Measurements from ENCODE around the gene HEPACAM2.

The HEPACAM2 gene

DNA sequence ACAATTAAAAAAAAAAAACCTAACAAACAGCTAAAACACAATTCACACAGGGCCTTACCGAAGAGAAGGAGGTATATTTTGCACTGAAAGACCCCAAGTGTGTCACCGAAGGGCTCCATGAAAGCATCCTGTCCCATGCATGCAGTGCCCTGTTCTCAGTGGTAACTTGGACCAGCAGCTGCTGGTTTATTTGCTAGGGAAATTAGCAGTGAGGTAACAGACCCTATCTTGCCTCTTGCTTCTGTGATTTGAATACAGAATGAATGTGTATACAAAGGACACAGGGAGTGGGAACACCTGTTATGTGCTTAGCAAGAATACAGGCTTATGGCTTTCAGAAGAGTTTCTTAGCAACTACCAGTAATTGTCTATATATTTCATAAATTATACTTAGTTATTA lies at the start of gene HEPACAM2:
TSS of gene HEPACAM2 (minus strand) at position 160 of the 400 bp plus-strand sequence.
- no peaks in the 10 kb centered on the region for H3K36me3 ChIP-seq (ENCODE audit: insufficient read depth, low read length)
- H3K4me3 ChIP-seq (ENCODE audit: low read length), result no peak within 1 kb of the TSS
- H2AFZ ChIP-seq (ENCODE audit: low read depth, low read length), result no peak within 1 kb of the TSS
- peaks cover 2% of the 10 kb centered on the region for H3K4me1 ChIP-seq (ENCODE audit: insufficient read depth, low read length)
- H3K9me3 ChIP-seq (ENCODE audit: low read length), result no peaks in the 10 kb centered on the region
- peaks cover 10% of the 10 kb centered on the region for H3K27me3 ChIP-seq (ENCODE audit: insufficient read depth, low read length)

DNA sequence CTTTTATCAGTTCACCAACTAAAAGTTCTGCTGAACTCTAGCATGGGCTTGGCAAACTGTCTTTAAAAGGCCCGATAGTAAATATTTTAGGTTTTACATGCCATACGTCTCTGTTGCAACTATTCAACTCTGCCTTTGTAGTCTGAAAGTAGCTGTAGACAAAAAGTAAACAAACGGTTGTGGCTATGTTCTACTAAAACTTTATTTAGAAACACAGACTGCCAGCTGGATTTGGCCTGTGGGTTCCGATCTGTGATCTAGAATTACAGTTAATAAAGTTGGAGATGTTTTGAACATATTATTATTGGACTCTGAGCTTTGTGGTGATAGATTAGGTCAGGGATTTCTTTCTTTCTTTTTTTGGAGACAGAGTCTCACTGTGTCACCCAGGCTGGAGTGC lies 39.0 kb upstream of the HEPACAM2 start:
- H3K36me3 ChIP-seq (ENCODE audit: insufficient read depth, low read length), result peaks cover 6% of the 10 kb centered on the region
- H3K27me3 ChIP-seq (ENCODE audit: insufficient read depth, low read length), result no peaks in the 10 kb centered on the region
- H2AFZ ChIP-seq (ENCODE audit: low read depth, low read length), result no peak overlapping the region
- no peak overlapping the region for H3K4me3 ChIP-seq (ENCODE audit: low read length)
- H3K9me3 ChIP-seq (ENCODE audit: low read length), result no peaks in the 10 kb centered on the region
- no peaks in the 10 kb centered on the region for H3K4me1 ChIP-seq (ENCODE audit: insufficient read depth, low read length)

DNA sequence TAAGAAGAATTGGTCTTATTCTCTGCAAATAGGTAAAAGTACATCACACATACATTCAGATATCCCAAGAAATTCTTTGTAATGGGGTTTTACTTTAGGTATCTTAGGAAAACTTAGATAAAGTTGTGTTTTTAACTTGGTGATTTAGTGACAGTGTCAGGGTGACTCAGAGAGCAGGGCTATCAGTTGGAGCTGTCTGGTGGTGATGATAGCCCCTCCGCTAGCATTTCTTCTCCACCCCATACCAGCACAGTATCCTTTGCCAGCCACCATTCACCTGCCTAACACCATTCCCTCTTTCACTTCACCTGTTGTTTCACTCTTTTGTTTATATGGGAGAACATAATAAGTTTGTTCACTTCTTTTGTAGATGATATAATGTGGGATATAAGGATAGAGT lies 36.3 kb upstream of the HEPACAM2 start:
- Histone ChIP-seq H3K4me3 (ENCODE audit: low read length) (no peak overlapping the region), H3K4me1 (ENCODE audit: insufficient read depth, low read length) (no peaks in the 10 kb centered on the region)

DNA sequence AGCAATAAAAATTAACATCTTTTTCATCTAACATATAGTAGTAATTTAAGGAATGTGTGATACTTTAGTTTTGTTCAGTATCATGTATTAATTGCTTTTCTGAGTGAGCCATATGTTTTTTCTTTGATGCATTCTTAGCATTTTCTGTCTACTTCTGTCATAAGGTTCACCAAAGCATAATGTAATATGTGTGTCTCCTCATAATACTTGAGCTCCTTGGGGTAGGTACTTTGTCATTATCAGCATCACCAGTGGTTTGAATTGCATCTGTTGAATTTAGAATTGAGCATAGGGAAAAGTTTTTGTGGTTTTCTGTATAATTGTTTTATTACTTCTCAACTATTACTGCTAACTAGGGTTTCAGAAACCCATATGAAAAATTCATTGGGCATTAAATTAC lies 32.4 kb upstream of the HEPACAM2 start:
- H3K27me3 ChIP-seq (ENCODE audit: insufficient read depth, low read length), result no peaks in the 10 kb centered on the region
- no peaks in the 10 kb centered on the region for H3K9me3 ChIP-seq (ENCODE audit: low read length)
- H3K36me3 ChIP-seq (ENCODE audit: insufficient read depth, low read length), result peaks cover 8% of the 10 kb centered on the region

More for the DNA sequence above, 36.3 kb upstream of the HEPACAM2 start:
- Histone ChIP-seq H3K36me3 (ENCODE audit: insufficient read depth, low read length) (peaks cover 6% of the 10 kb centered on the region), H3K27me3 (ENCODE audit: insufficient read depth, low read length) (no peaks in the 10 kb centered on the region), H2AFZ (ENCODE audit: low read depth, low read length) (no peak overlapping the region), H3K9me3 (ENCODE audit: low read length) (no peaks in the 10 kb centered on the region)

DNA sequence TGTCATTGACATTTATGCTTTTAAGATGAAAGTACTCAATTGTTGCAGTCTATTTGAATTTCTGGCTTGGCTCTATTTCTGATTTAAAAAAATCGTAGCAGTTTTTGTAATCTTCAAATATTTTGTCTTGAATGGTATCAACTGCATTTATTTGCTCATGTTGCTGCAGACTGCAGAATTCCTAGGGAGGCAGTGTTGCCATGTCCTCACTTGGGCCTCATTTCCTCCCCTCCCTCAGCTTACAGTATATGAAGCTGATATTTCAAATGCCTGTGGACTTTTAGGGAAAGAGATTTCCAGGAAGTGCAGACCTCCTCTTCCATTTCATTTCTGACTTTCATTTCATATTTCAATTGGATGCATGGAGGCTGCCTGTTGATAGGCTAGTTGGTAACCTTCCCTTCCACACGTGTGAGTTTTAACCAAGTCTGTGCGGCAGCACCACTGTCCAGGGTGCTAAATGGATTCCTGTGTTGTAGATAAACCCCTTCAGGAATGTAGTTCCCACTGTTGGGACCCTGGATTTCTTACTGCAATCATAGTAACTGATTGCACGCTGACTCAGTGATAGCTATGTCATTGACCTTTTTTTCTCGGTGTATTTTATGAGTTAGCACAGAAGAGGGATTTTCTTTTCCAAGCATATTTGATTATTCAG lies 23.4 kb upstream of the HEPACAM2 start:
- H3K4me1 ChIP-seq (ENCODE audit: insufficient read depth, low read length), result peaks cover 4% of the 10 kb centered on the region
- H2AFZ ChIP-seq (ENCODE audit: low read depth, low read length), result no peak overlapping the region
- H3K36me3 ChIP-seq (ENCODE audit: insufficient read depth, low read length), result peaks cover under 1% of the 10 kb centered on the region
- H3K9me3 ChIP-seq (ENCODE audit: low read length), result no peaks in the 10 kb centered on the region
- H3K27me3 ChIP-seq (ENCODE audit: insufficient read depth, low read length), result no peaks in the 10 kb centered on the region
- no peak overlapping the region for H3K4me3 ChIP-seq (ENCODE audit: low read length)

More for the DNA sequence above, 32.4 kb upstream of the HEPACAM2 start:
- H3K4me3 ChIP-seq (ENCODE audit: low read length), result no peak overlapping the region
- no peaks in the 10 kb centered on the region for H3K4me1 ChIP-seq (ENCODE audit: insufficient read depth, low read length)
- no peak overlapping the region for H2AFZ ChIP-seq (ENCODE audit: low read depth, low read length)

DNA sequence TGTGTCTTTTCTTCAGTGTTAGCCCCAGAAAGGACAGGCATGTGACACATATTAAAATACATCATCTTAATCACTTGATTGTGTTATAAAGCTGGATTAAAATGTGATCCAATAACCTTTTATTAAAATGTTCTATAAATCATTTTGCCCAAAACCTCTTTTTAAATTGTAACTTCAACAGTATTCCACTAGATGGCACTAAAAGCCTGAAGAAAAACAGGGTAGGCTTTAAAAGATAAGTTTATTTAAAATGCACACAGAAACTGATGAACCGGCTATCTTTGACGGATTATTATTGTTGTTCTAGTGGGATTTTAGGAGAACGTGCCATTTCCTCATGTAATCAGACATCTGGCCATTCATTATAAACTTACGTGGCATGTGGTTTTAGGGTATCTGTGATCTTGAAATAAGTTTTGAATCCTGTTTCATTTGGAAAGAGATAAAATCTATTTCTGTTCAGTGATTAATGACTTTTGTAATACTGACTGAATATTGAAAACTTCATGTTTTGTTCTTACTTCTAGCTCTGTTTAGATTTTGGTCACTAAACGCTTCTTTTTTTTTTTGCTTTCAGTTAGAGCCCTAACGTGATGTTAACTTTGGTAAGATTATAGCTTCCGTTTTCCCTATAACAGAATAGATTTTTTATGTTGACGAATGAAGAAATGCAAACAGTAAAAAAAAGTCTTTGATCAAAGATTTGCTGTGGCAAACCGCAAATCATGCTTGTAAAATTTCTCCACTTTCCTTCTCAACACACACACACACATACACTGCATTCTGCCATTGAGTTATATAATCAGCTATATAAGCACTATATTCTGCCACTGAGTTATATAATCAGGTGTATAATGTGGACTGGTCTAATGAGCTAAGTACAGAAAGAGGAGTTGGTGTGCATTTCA lies 19.5 kb upstream of the HEPACAM2 start:
- Histone ChIP-seq H3K4me3 (ENCODE audit: low read length) (no peak overlapping the region), H3K36me3 (ENCODE audit: insufficient read depth, low read length) (peaks cover 3% of the 10 kb centered on the region), H3K9me3 (ENCODE audit: low read length) (no peaks in the 10 kb centered on the region)

DNA sequence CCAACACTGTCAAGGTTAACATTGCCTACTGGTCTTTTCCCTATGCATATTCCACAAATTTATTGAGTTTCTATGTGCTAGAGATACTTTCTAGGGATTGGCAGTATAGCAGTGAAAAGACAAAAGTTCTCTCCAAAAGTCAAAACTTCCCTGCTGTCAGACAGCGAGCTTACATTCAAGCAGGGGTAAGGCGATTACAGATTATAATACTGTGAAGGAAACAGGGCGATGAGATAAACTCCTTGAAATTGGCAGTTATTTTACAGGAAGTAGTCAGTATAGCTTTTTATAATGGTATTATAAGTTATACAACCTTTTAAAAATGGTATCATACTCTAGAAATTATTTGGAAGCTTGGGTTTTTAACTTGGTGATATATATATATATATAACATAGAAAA lies 15.8 kb upstream of the HEPACAM2 start:
- H3K9me3 ChIP-seq (ENCODE audit: low read length), result no peaks in the 10 kb centered on the region
- H2AFZ ChIP-seq (ENCODE audit: low read depth, low read length), result no peak overlapping the region
- H3K4me3 ChIP-seq (ENCODE audit: low read length), result no peak overlapping the region
- peaks cover 4% of the 10 kb centered on the region for H3K4me1 ChIP-seq (ENCODE audit: insufficient read depth, low read length)
- H3K27me3 ChIP-seq (ENCODE audit: insufficient read depth, low read length), result no peaks in the 10 kb centered on the region
- peaks cover 3% of the 10 kb centered on the region for H3K36me3 ChIP-seq (ENCODE audit: insufficient read depth, low read length)

More for the DNA sequence above, 19.5 kb upstream of the HEPACAM2 start:
- peaks cover 4% of the 10 kb centered on the region for H3K4me1 ChIP-seq (ENCODE audit: insufficient read depth, low read length)
- H2AFZ ChIP-seq (ENCODE audit: low read depth, low read length), result peak overlapping the region; percentile 17
- no peaks in the 10 kb centered on the region for H3K27me3 ChIP-seq (ENCODE audit: insufficient read depth, low read length)

DNA sequence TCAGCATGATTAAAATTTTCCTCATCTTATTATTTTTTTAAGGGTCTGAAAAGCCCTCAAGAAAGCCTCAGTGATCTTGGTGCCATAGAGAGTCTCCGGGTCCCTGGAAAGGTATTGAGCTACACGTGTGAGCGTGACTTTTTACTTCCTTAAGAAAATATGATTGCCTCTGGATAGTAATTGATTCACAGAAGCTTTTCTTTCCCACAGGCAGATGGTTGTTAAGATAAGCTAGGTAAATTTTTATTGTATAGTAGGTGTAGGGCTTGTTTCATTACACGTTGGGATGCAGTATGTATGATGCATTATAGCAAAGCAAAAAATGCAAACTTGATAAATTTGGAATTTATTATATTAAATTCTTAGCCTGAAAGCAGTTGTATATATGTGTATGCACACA lies 13.6 kb upstream of the HEPACAM2 start:
- H2AFZ ChIP-seq (ENCODE audit: low read depth, low read length), result no peak overlapping the region

DNA sequence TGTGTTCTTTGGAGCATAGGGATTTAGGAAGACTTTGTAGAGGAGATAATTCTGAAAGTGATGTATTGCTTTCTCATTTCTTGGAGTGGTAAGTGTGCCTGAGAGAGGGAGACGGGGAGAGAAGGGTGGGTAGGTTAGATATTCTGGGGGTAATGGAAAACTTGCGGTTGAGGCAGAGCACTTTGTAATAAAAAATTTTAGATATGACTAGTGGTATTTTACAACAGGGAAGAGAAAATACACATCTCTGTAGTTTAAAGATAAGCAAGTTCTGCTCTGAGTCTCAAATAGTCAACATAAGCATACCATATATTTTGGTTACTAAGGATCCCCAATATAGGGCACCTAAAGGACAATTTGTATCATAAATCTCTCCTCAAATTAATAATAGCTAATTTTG lies 12.5 kb upstream of the HEPACAM2 start:
- Histone ChIP-seq H2AFZ (ENCODE audit: low read depth, low read length) (no peak overlapping the region), H3K9me3 (ENCODE audit: low read length) (no peaks in the 10 kb centered on the region), H3K36me3 (ENCODE audit: insufficient read depth, low read length) (peaks cover 3% of the 10 kb centered on the region), H3K4me1 (ENCODE audit: insufficient read depth, low read length) (peaks cover 2% of the 10 kb centered on the region), H3K27me3 (ENCODE audit: insufficient read depth, low read length) (no peaks in the 10 kb centered on the region), H3K4me3 (ENCODE audit: low read length) (no peak overlapping the region)

More for the DNA sequence above, 13.6 kb upstream of the HEPACAM2 start:
- Histone ChIP-seq H3K4me1 (ENCODE audit: insufficient read depth, low read length) (no peaks in the 10 kb centered on the region), H3K4me3 (ENCODE audit: low read length) (no peak overlapping the region), H3K9me3 (ENCODE audit: low read length) (no peaks in the 10 kb centered on the region), H3K36me3 (ENCODE audit: insufficient read depth, low read length) (peaks cover 3% of the 10 kb centered on the region), H3K27me3 (ENCODE audit: insufficient read depth, low read length) (no peaks in the 10 kb centered on the region)

DNA sequence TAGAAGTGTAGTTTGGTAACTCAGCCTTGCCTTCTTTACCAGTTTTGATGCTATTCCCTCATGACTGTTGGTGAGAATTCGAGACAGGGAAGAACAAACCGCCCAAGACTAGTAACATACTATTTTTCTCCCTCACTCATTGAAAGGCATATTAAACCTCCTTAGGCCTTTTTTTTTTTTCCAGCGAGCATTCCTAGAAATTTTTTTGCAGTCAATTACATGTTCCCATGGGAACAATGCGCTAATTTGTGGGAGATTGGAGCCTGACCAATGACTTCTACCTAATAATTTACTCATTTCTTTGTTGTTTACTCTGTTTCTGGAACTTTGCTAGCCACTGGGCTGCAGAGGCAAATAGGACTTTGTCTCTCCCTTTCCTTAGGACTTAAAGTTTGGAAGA lies 11.9 kb upstream of the HEPACAM2 start:
- no peaks in the 10 kb centered on the region for H3K27me3 ChIP-seq (ENCODE audit: insufficient read depth, low read length)
- no peak overlapping the region for H2AFZ ChIP-seq (ENCODE audit: low read depth, low read length)
- no peak overlapping the region for H3K4me3 ChIP-seq (ENCODE audit: low read length)
- peaks cover 3% of the 10 kb centered on the region for H3K36me3 ChIP-seq (ENCODE audit: insufficient read depth, low read length)
- H3K9me3 ChIP-seq (ENCODE audit: low read length), result no peaks in the 10 kb centered on the region
- peaks cover 8% of the 10 kb centered on the region for H3K4me1 ChIP-seq (ENCODE audit: insufficient read depth, low read length)

DNA sequence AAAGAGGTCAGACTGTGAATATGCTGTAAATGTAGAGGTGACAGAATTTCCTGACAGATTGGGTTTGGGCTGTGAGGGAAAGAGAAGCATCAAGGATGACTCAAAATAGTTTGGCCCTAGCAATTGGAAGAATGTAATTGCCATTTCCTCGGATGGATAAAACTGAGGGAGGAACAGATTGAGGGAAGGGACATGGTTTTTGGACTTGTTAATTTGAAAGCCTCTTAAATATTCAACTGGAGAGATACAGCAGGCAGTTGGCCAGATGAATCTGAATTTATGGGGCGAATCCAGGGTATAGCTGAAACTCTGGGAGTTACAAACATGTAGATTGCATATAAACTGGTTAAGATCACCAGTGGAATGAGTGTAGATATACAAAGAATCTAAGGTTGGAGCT lies 9.3 kb upstream of the HEPACAM2 start:
- Histone ChIP-seq H2AFZ (ENCODE audit: low read depth, low read length) (no peak overlapping the region), H3K4me3 (ENCODE audit: low read length) (no peak overlapping the region), H3K36me3 (ENCODE audit: insufficient read depth, low read length) (no peaks in the 10 kb centered on the region), H3K9me3 (ENCODE audit: low read length) (no peaks in the 10 kb centered on the region), H3K4me1 (ENCODE audit: insufficient read depth, low read length) (peaks cover 18% of the 10 kb centered on the region), H3K27me3 (ENCODE audit: insufficient read depth, low read length) (no peaks in the 10 kb centered on the region)

DNA sequence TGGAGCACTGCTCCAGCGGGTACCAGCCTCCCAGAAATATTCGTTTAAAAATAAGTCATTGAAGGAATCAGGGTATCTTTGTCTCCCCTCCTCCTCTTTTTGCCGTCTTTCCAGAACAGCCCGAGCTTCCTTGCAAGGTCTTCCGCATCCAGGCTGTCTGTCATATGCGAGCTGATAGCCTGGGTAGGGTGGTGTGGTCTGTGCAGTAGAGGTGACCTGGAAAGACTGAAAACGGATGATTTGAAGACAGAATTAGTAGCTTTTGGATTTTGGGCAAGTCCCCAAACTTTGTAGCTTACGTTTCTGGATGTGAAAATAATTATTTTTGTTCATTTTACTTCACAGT lies 6.4 kb upstream of the HEPACAM2 start:
- Histone ChIP-seq H3K4me3 (ENCODE audit: low read length) (peak overlapping the region; percentile 85), H3K9me3 (ENCODE audit: low read length) (no peaks in the 10 kb centered on the region), H3K36me3 (ENCODE audit: insufficient read depth, low read length) (no peaks in the 10 kb centered on the region), H2AFZ (ENCODE audit: low read depth, low read length) (peak overlapping the region; percentile 58), H3K4me1 (ENCODE audit: insufficient read depth, low read length) (peaks cover 18% of the 10 kb centered on the region), H3K27me3 (ENCODE audit: insufficient read depth, low read length) (no peaks in the 10 kb centered on the region)

DNA sequence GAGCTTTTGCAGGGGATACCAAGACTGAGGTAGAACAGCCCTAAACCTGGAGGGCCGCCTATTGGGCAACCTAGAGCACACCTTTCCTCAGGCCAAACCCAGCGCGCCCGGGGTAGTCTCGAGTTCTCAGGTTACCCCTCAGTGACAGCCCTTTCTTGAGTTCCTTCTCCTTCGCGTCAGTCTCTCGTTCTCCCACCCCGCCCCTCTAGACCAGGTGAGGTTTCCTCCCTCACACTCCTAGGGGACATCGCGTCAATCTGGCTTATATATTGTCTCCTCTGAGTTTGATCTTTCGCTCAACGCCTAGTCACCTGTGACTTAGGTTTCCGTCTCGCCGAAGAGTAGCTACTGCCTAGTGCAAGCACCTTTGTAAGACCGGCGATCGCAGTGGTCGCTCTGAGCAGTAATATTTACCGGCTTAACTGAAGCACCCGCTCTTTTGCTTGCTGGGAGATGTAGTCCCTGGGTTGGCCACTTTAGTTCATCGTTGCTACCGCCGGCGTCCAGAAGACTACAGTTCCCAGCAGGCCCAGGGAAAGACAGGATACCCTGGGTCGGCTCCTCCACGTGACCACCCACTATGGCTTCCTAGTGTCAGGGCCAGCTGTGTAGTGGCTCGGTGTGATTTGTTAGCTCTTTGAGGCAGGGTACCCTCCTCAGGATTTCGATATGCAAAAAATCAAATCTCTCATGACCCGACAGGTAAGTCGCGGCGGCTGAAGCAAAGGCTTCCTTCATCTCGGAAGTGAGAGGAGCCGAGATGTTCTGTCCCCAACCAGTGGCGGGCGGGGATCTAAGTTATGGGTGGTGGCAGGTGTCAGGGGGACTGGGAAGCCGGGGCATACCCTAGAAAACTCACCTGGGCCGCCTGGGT lies 5.8 kb upstream of the HEPACAM2 start, which contains the start of gene VPS50:
TSS of gene VPS50 (plus strand) at position 568 of the 874 bp plus-strand sequence. CDS start at position 670, 102 bp downstream.
- Histone ChIP-seq H3K4me3 (ENCODE audit: low read length) (peak within 1 kb of the TSS; percentile 85), H3K27me3 (ENCODE audit: insufficient read depth, low read length) (no peaks in the 10 kb centered on the region), H3K9me3 (ENCODE audit: low read length) (no peaks in the 10 kb centered on the region), H3K36me3 (ENCODE audit: insufficient read depth, low read length) (no peaks in the 10 kb centered on the region), H2AFZ (ENCODE audit: low read depth, low read length) (peak within 1 kb of the TSS; percentile 84), H3K4me1 (ENCODE audit: insufficient read depth, low read length) (peaks cover 18% of the 10 kb centered on the region)
